MCF 10A (cell line): ENCODE measurements around the gene TNNI2. TPM values are rescaled to one million over a fixed set of nuclear protein-coding genes. Genes with fewer than 3 reads are reported as not detected.

Experiments used
- BruUV-seq: library from RNA; stranded (reverse); fragments of 400-500 nt; replicated peaks from 2 replicates; lab custom pipeline; 2021; lab: Mats Ljungman, UMichigan
- CTCF ChIA-PET: fragments of 300-600 bp; sonication (Branson Sonifier 250); formaldehyde crosslinking; extraction: SDS; loops from one replicate; lab custom pipeline; 2021; ENCODE audit warnings: antibody characterized with exemption, inconsistent platforms; lab: Yijun Ruan, JAX
- POLR2A ChIA-PET: fragments of 300-600, 350-650 bp; sonication (Branson Sonifier 250); formaldehyde crosslinking; extraction: SDS; loops from one replicate; lab custom pipeline; 2020; ENCODE audit warnings: antibody characterized with exemption, inconsistent platforms; lab: Yijun Ruan, JAX
- DNase-seq: peaks from one replicate; pipeline ENCODE4 v3.0.0-alpha.2; 2018; ENCODE audit not compliant: unreplicated experiment
- H3K27ac Mint-ChIP-seq: one replicate; pipeline ENCODE4 v1.8.0; 2022; ENCODE audit warnings: mild to moderate bottlenecking, low read depth, mixed read lengths; ENCODE audit not compliant: unreplicated experiment
- H3K27me3 Mint-ChIP-seq: one replicate; pipeline ENCODE4 v1.8.0; 2022; ENCODE audit warnings: mixed read lengths; ENCODE audit not compliant: insufficient read depth, unreplicated experiment
- H3K36me3 Mint-ChIP-seq: one replicate; pipeline ENCODE4 v1.8.0; 2022; ENCODE audit warnings: mild to moderate bottlenecking, moderate library complexity, mixed read lengths; ENCODE audit not compliant: insufficient read depth, unreplicated experiment
- H3K4me1 Mint-ChIP-seq: one replicate; pipeline ENCODE4 v1.8.0; 2022; ENCODE audit warnings: mixed read lengths; ENCODE audit not compliant: insufficient read depth, unreplicated experiment
- H3K4me3 Mint-ChIP-seq: one replicate; pipeline ENCODE4 v1.8.0; 2022; ENCODE audit warnings: mild to moderate bottlenecking, moderate library complexity, mixed read lengths; ENCODE audit not compliant: unreplicated experiment
- H3K9me3 Mint-ChIP-seq: one replicate; pipeline ENCODE4 v1.8.0; 2022; ENCODE audit warnings: mixed read lengths; ENCODE audit not compliant: unreplicated experiment
- intact Hi-C: fragments of 100-400 bp; cut with micrococcal nuclease; formaldehyde crosslinking; loops from 2 replicates; pipeline ENCODE4 v1.14.1; 2022
- total RNA-seq: library from RNA; stranded (reverse); gene quantifications from 2 replicates; pipeline ENCODE4 v1.2.3, GENCODE V29; 2022
- TF ChIP-seq, protein P1 (sequence below): fragments of 200-600 bp; IDR thresholded peaks from one replicate; pipeline ENCODE4 v1.8.0; 2022; ENCODE audit warnings: antibody characterized with exemption, mild to moderate bottlenecking; ENCODE audit not compliant: unreplicated experiment

TNNI2 gene
- total RNA-seq, 1 experiment from 2014 or later, result 77.7 TPM

DNA sequence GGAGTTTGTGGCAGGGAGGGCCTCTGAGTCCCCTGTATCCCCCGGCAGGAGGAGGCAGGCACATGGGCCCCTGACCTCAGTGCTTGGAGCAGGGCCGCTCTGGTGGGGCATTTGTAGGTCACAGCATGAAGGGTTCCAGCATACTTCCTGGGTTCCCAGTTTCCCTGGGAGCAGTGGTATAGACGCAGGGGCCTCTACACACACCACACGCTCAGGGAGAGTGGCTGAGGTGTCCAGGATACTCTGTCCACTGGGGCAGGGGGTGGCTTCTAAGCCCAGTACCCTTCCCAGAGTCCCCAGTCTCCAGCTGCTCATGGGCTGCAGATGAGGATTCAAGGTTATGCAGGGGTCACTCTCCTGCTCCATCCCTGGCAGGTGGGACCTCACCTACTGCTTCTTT lies 20.2 kb downstream of the TNNI2 start:
- no TSS peak for BruUV-seq
- intact Hi-C loops, result no loop called here
- Mint-ChIP-seq H3K4me1 (peaks cover 17% of the 10 kb centered on the region), H3K27ac (no peak overlapping the region), H3K36me3 (no peaks in the 10 kb centered on the region), H3K4me3 (no peak overlapping the region), H3K9me3 (no peaks in the 10 kb centered on the region), H3K27me3 (no peaks in the 10 kb centered on the region)
- TF ChIP-seq, protein P1, sequence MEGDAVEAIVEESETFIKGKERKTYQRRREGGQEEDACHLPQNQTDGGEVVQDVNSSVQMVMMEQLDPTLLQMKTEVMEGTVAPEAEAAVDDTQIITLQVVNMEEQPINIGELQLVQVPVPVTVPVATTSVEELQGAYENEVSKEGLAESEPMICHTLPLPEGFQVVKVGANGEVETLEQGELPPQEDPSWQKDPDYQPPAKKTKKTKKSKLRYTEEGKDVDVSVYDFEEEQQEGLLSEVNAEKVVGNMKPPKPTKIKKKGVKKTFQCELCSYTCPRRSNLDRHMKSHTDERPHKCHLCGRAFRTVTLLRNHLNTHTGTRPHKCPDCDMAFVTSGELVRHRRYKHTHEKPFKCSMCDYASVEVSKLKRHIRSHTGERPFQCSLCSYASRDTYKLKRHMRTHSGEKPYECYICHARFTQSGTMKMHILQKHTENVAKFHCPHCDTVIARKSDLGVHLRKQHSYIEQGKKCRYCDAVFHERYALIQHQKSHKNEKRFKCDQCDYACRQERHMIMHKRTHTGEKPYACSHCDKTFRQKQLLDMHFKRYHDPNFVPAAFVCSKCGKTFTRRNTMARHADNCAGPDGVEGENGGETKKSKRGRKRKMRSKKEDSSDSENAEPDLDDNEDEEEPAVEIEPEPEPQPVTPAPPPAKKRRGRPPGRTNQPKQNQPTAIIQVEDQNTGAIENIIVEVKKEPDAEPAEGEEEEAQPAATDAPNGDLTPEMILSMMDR, result no peak
- ChIA-PET CTCF (interaction anchor here (0.6 kb wide), 1 partner anchor 97 kb away, joined by 3 read pairs; no protein-coding TSS in a partner anchor), POLR2A (interaction anchor here (0.7 kb wide), 1 partner anchor 38 kb away, joined by 3 read pairs; no protein-coding TSS in a partner anchor)
- no peak for DNase-seq

DNA sequence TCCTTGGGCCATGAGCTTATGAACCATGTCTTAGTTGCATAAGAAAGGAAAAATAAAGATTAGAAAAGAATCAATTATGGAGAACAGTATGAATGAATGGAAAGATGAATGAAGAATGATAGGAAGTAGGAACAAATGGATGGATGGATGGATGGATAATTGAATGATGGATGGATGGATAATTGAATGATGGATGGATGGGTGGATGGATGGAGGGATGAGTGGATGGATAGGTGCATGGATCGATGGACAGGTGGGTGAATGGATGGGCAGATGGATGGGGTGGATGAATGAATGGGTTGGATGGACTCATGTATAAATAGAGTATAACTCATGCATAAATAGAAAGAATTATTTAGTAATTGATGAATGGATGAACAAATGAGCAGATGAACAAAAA lies 21.3 kb downstream of the TNNI2 start:
- intact Hi-C loops, result no loop called here
- H3K27ac Mint-ChIP-seq, result no peak overlapping the region
- peaks cover 27% of the 10 kb centered on the region for H3K4me1 Mint-ChIP-seq
- H3K9me3 Mint-ChIP-seq, result no peaks in the 10 kb centered on the region
- H3K27me3 Mint-ChIP-seq, result no peaks in the 10 kb centered on the region
- no peak overlapping the region for H3K4me3 Mint-ChIP-seq
- TF ChIP-seq, protein P1, result no peak
- BruUV-seq, result no TSS peak
- DNase-seq, result no peak
- POLR2A ChIA-PET, result interaction anchor here (1.0 kb wide), 1 partner anchor 166 kb away, joined by 4 read pairs; no protein-coding TSS in a partner anchor
- H3K36me3 Mint-ChIP-seq, result no peaks in the 10 kb centered on the region
- CTCF ChIA-PET, result interaction anchor here (0.6 to 1.4 kb wide), 4 partner anchors 15 to 208 kb away, joined by 3 to 6 read pairs (median 3); no protein-coding TSS in a partner anchor

DNA sequence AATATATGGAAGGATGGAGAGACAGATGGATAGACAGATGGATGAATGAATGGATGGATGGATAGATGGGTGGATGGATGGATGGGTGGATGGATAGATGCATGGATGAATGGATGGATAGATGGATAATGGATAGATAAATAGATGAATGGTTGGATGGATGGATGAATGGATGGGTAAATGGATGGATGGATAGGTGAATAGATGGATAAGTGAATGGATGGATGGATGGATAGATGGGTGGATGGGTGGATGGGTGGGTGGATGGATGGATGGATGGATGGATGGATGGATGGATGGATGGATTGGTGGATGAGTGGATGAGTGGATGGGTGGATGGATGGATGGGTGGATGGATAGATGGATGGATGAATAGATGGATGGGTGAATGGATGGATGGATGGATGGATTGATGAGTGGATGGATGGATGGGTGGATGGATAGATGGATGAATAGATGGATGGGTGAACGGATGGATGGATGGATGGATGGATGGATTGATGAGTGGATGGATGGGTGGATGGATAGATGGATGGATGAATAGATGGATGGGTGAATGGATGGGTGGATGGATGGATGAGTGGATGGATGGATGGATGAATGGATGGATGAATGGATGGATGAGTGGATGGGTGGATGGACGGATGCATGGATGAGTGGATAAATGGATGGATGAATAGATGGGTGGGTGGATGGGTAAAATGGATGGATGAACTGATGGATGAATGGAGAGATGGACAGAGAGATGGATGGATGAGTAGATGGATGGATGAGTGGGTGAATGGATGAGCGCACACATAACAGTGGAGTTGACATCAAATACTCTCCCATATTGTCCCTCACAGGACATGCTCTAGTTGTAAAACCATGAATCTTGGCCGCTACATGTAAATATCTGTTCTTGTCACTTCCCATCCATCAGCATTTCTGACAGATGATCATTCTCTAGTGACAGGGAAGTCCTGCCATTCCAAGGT lies 22.9 kb downstream of the TNNI2 start:
- Mint-ChIP-seq H3K36me3 (no peaks in the 10 kb centered on the region), H3K27me3 (no peaks in the 10 kb centered on the region), H3K4me3 (no peak overlapping the region), H3K9me3 (no peaks in the 10 kb centered on the region), H3K4me1 (peaks cover 27% of the 10 kb centered on the region), H3K27ac (no peak overlapping the region)
- intact Hi-C loops, result no loop called here
- no peak for DNase-seq
- TF ChIP-seq, protein P1, result no peak
- no TSS peak for BruUV-seq
- ChIA-PET CTCF (interaction anchor here (0.7 to 1.5 kb wide), 5 partner anchors 15 to 168 kb away, joined by 3 to 5 read pairs (median 3); no protein-coding TSS in a partner anchor), POLR2A (interaction anchor here (0.9 to 1.7 kb wide), 4 partner anchors 18 to 168 kb away, joined by 3 to 8 read pairs (median 4); no protein-coding TSS in a partner anchor)
